Keratinocyte (primary cell): ENCODE measurements around the gene TMPRSS6. TPM values are rescaled to one million over a fixed set of nuclear protein-coding genes. Genes with fewer than 3 reads are reported as not detected.
"Not testable (repeated sequence)": the region's sequence is repeated elsewhere in the genome, so short reads cannot be mapped to it uniquely, and the experiment has no call there.

ENCODE experiments used
- DNase-seq: peaks from one replicate; pipeline ENCODE4 v3.0.0-alpha.2; 2011; ENCODE audit warnings: low read depth, missing footprints, low spot score
- FAIRE-seq: peaks from 2 replicates; lab custom pipeline; 2011; peaks lifted over from hg19 to GRCh38; lab: Jason Lieb, UNC
- H2AFZ ChIP-seq: 2 replicates; pipeline ENCODE4 v1.6.0; 2012; ENCODE audit warnings: low read length, control low read depth, inconsistent platforms; ENCODE audit not compliant: control insufficient read depth
- H3K27ac ChIP-seq: 2 replicates; pipeline ENCODE4 v1.5.1; 2011; ENCODE audit warnings: low read length; ENCODE audit not compliant: control insufficient read depth, insufficient read depth
- H3K27me3 ChIP-seq: 3 replicates; pipeline ENCODE4 v1.6.0; 2011; ENCODE audit warnings: low read length; ENCODE audit not compliant: control insufficient read depth, insufficient read depth; ENCODE audit errors: extremely low read depth
- H3K36me3 ChIP-seq, 2 experiments: 2 replicates in 1 of 2; 3 replicates in 1 of 2; pipeline ENCODE4 v1.5.1; 2011; ENCODE audit warnings: low read length in 2 of 2, mild to moderate bottlenecking in 1 of 2; ENCODE audit not compliant: control insufficient read depth in 2 of 2, insufficient read depth in 2 of 2; ENCODE audit errors: extremely low read depth in 1 of 2
- H3K4me1 ChIP-seq: 3 replicates; pipeline ENCODE4 v1.5.1; 2011; ENCODE audit warnings: low read length; ENCODE audit not compliant: control insufficient read depth, insufficient read depth; ENCODE audit errors: extremely low read depth
- H3K4me2 ChIP-seq: 3 replicates; pipeline ENCODE4 v1.6.0; 2011; ENCODE audit warnings: low read depth, low read length; ENCODE audit not compliant: control insufficient read depth, insufficient read depth; ENCODE audit errors: extremely low read depth
- H3K4me3 ChIP-seq, 3 experiments: fragments of 200-600 bp in 1 of 3; sonication (generic) in 1 of 3; 2 replicates in 2 of 3; 3 replicates in 1 of 3; pipeline ENCODE4 v1.5.1; 2011 to 2016; ENCODE audit warnings: low read length in 3 of 3, mild to moderate bottlenecking in 3 of 3, control low read depth in 2 of 3, inconsistent platforms in 1 of 3, low read depth in 1 of 3, mixed read lengths in 1 of 3, mixed run types in 1 of 3, moderate library complexity in 1 of 3; ENCODE audit not compliant: control insufficient read depth in 2 of 3, insufficient read depth in 2 of 3; ENCODE audit errors: extremely low read depth in 1 of 3
- H3K79me2 ChIP-seq: 2 replicates; pipeline ENCODE4 v1.6.0; 2012; ENCODE audit warnings: low read length; ENCODE audit not compliant: control insufficient read depth, insufficient read depth
- H3K9ac ChIP-seq: 3 replicates; pipeline ENCODE4 v1.6.0; 2011; ENCODE audit warnings: low read length; ENCODE audit not compliant: control insufficient read depth, insufficient read depth; ENCODE audit errors: extremely low read depth
- H3K9me1 ChIP-seq: 3 replicates; pipeline ENCODE4 v1.6.0; 2011; ENCODE audit warnings: low read length; ENCODE audit not compliant: control insufficient read depth, insufficient read depth; ENCODE audit errors: extremely low read depth
- H3K9me3 ChIP-seq: 2 replicates; pipeline ENCODE4 v1.5.1; 2012; ENCODE audit warnings: low read depth, low read length; ENCODE audit not compliant: control insufficient read depth
- H4K20me1 ChIP-seq: 3 replicates; pipeline ENCODE4 v1.6.0; 2011; ENCODE audit warnings: low read length; ENCODE audit not compliant: control insufficient read depth, insufficient read depth; ENCODE audit errors: extremely low read depth
- CTCF ChIP-seq, 3 experiments: IDR thresholded peaks in 1 of 3; conservative IDR thresholded peaks in 1 of 3; optimal IDR thresholded peaks in 1 of 3; 2 replicates in 2 of 3; 3 replicates in 1 of 3; pipeline versions ENCODE3 to v1.5.1; 2011; ENCODE audit warnings: low read length in 3 of 3, mild to moderate bottlenecking in 3 of 3, moderate library complexity in 2 of 3, control low read depth in 1 of 3, inconsistent platforms in 1 of 3; ENCODE audit not compliant: insufficient read depth in 2 of 3; ENCODE audit errors: extremely low read depth in 1 of 3
- EZH2 ChIP-seq: IDR thresholded peaks from one replicate; pipeline ENCODE4 v1.6.1; 2012; ENCODE audit warnings: inconsistent platforms, mild to moderate bottlenecking, low read length, moderate library complexity
- dilution Hi-C: fragments of 300-500 bp; cut with MboI; formaldehyde crosslinking; loops from one replicate; pipeline ENCODE4 v1.7.0; 2020; ENCODE audit warnings: low sequenced_read_pairs; ENCODE audit not compliant: extremely low pct_ligation_motif_present
- polyA plus RNA-seq, 5 experiments: library from polyadenylated mRNA; depleted of rRNA in 3 of 5; stranded (reverse) in 3 of 5; stranded (forward) in 1 of 5; unstranded in 1 of 5; fragments of >200 nt; gene quantifications; 1 replicate in 1 of 5; 2 replicates in 3 of 5; 3 replicates in 1 of 5; pipeline versions ENCODE4 v1.2.1 to v1.2.3, GENCODE V29; 2011 to 2012; ENCODE audit warnings: missing spikeins in 2 of 5, low read depth in 1 of 5, low replicate concordance in 1 of 5

Gene TMPRSS6
- polyA plus RNA-seq, 1 donor (not counting 4 experiments of a cell fraction or from before 2014, with no cell fraction given): not detected

- DNase-seq (no peak), FAIRE-seq (no peak)
- no peak overlapping the region for H3K4me3 ChIP-seq
- dilution Hi-C loops: no loop called here
- no peaks in the 10 kb centered on the region for H3K9me1 ChIP-seq
- H3K36me3 ChIP-seq: no peaks in the 10 kb centered on the region
- no peak for TF ChIP-seq CTCF (optimal IDR thresholded peaks at IDR 0.05 in 1 of 3, IDR thresholded peaks at IDR 0.05 in 1 of 3, conservative IDR thresholded peaks at IDR 0.05 in 1 of 3; ENCODE audit: extremely low read depth in 1 of 3, insufficient read depth in 2 of 3, low read length in 3 of 3)
- TF ChIP-seq EZH2: no peak
- no peaks in the 10 kb centered on the region for H3K79me2 ChIP-seq
- no peaks in the 10 kb centered on the region for H4K20me1 ChIP-seq
- H3K4me2 ChIP-seq: no peak overlapping the region
- H3K27me3 ChIP-seq: peaks cover 11% of the 10 kb centered on the region
- no peak overlapping the region for H3K9ac ChIP-seq
- no peak overlapping the region for H3K27ac ChIP-seq
- no peaks in the 10 kb centered on the region for H3K4me1 ChIP-seq
- no peak overlapping the region for H2AFZ ChIP-seq
- no peaks in the 10 kb centered on the region for H3K9me3 ChIP-seq
Observed at GRCh38 chr22:37074537-37074936, 35.0 kb downstream of the TMPRSS6 start.

GRCh38 chr22:37072673-37073072 is 36.8 kb downstream of the TMPRSS6 start:
- H3K27ac ChIP-seq: no peak overlapping the region
- H3K36me3 ChIP-seq: no peaks in the 10 kb centered on the region
- peaks cover 11% of the 10 kb centered on the region for H3K27me3 ChIP-seq
- H3K4me3 ChIP-seq: no peak overlapping the region
- H2AFZ ChIP-seq: no peak overlapping the region
- H3K79me2 ChIP-seq: no peaks in the 10 kb centered on the region
- H3K9me1 ChIP-seq: no peaks in the 10 kb centered on the region
- H3K4me2 ChIP-seq: no peak overlapping the region
- FAIRE-seq (no peak), DNase-seq (no peak)
- dilution Hi-C loops: no loop called here
- TF ChIP-seq CTCF (optimal IDR thresholded peaks at IDR 0.05 in 1 of 3, IDR thresholded peaks at IDR 0.05 in 1 of 3, conservative IDR thresholded peaks at IDR 0.05 in 1 of 3; ENCODE audit: extremely low read depth in 1 of 3, insufficient read depth in 2 of 3, low read length in 3 of 3): no peak
- no peak for TF ChIP-seq EZH2
- H3K4me1 ChIP-seq: no peaks in the 10 kb centered on the region
- no peaks in the 10 kb centered on the region for H3K9me3 ChIP-seq
- H3K9ac ChIP-seq: no peak overlapping the region
- H4K20me1 ChIP-seq: no peaks in the 10 kb centered on the region

- H3K36me3 ChIP-seq, H3K4me2 ChIP-seq, H3K9me1 ChIP-seq, H3K27ac ChIP-seq, H2AFZ ChIP-seq, FAIRE-seq, dilution Hi-C loops, DNase-seq, H3K79me2 ChIP-seq, H3K9ac ChIP-seq, H3K9me3 ChIP-seq, H3K4me1 ChIP-seq, H3K4me3 ChIP-seq, H4K20me1 ChIP-seq: not testable (repeated sequence)
- peaks cover 11% of the 10 kb centered on the region for H3K27me3 ChIP-seq
Observed at GRCh38 chr22:37071850-37072592, 37.5 kb downstream of the TMPRSS6 start.
